AG04450 (cell line): ENCODE measurements around the gene EVA1A. TPM values are rescaled to one million over a fixed set of nuclear protein-coding genes. Genes with fewer than 3 reads are reported as not detected.

Experiments used
- CTCF ChIA-PET: fragments of 300-600, 350-600 bp; formaldehyde crosslinking; extraction: SDS; loops from one replicate; lab custom pipeline; 2022; ENCODE audit warnings: antibody characterized with exemption, inconsistent platforms; lab: Charles Lee
- POLR2A ChIA-PET: fragments of 350-600 bp; formaldehyde crosslinking; extraction: SDS; loops from one replicate; lab custom pipeline; 2021; ENCODE audit warnings: antibody characterized with exemption, inconsistent platforms; lab: Yijun Ruan, JAX
- DNase-seq: peaks from one replicate; pipeline ENCODE4 v3.0.0-alpha.2; 2011; ENCODE audit warnings: low read depth, low spot score
- H3K27ac ChIP-seq: one replicate; pipeline ENCODE4 v1.5.1; 2012; ENCODE audit warnings: low read depth, low read length, control low read depth
- H3K27me3 ChIP-seq: one replicate; pipeline ENCODE4 v1.6.0; 2012; ENCODE audit warnings: low read length; ENCODE audit not compliant: control insufficient read depth, insufficient read depth
- H3K4me3 ChIP-seq: 2 replicates; pipeline ENCODE4 v1.5.1; 2011; ENCODE audit warnings: mild to moderate bottlenecking, low read depth, low read length, control low read depth
- H3K9me3 ChIP-seq: 2 replicates; pipeline ENCODE4 v1.5.1; 2012; ENCODE audit warnings: low read length; ENCODE audit not compliant: control insufficient read depth, insufficient read depth
- CTCF ChIP-seq: IDR thresholded peaks from 2 replicates; pipeline ENCODE4 v1.5.1; 2011; ENCODE audit warnings: low read depth, low read length, control low read depth, inconsistent platforms
- polyA plus RNA-seq: library from polyadenylated mRNA; depleted of rRNA; stranded (reverse); fragments of >200 nt; gene quantifications from 2 replicates; pipeline ENCODE4 v1.2.3, GENCODE V29; 2011

The EVA1A gene
- polyA plus RNA-seq, 1 experiment: 22.8 TPM

DNA sequence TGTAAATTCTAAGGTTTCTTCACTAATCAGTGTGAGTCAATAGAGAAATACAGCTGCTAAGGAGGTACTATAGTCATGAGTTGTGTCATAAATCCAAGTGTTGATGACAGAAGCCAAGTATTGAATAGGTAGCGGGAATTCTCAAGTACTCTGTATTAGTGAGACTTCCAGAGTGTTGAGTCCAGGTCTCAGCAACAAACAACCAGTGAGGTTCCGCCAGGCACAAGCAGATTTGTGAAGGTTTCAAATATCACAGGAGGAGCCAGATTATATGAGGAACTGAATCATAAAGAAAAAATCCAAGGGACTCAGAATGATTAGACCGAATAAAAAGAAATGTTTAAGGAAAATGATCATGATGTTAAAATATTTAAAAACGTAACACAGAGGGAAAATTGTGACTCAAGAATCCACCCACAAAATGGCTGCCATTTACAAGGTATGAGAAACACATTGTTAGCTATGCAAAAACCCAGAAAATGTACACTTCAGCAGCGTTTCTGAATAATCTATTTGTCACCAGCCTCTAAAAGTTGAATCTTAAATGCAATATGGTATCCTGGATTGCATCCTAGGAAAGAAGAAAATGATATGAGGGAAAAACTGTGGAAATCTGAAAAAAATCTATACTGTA, 27.3 kb upstream of the EVA1A start:
- ChIA-PET CTCF (interaction anchor here (1.0 to 5.1 kb wide), 3 partner anchors 20 to 125 kb away, joined by 3 to 43 read pairs (median 4); no protein-coding TSS in a partner anchor), POLR2A (interaction anchor here (0.8 to 1.5 kb wide), 2 partner anchors 8 to 18 kb away, joined by 4 to 8 read pairs; no protein-coding TSS in a partner anchor)
- Histone ChIP-seq H3K27me3 (no peaks in the 10 kb centered on the region), H3K4me3 (peak overlapping the region; percentile 35), H3K9me3 (no peaks in the 10 kb centered on the region), H3K27ac (peak overlapping the region; percentile 54)
- DNase-seq: peak; percentile 69
- no peak for TF ChIP-seq CTCF

DNA sequence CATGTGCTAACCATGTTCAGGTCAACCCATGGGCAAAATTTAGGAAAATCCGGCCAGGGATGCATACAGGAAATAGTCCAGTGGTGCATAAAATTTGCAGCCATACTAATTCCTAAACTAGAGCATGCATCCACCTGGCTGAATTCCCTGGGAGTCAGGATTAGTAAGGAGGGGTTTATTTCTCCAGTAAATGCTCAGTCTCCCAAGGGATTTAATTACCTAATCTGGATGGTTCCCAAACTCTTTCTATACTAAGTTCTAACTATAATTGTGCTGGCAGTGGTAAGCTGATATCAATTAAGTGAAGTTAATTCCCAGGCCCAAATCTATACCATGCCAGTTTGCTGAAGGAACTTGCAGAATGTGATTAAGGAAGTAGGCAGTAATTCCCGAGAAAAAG, 26.2 kb upstream of the EVA1A start:
- Histone ChIP-seq H3K4me3 (no peak overlapping the region), H3K27me3 (no peaks in the 10 kb centered on the region), H3K27ac (no peak overlapping the region), H3K9me3 (no peaks in the 10 kb centered on the region)
- CTCF ChIA-PET: interaction anchor here (5.1 kb wide), 1 partner anchor 22 kb away, joined by 43 read pairs; no protein-coding TSS in a partner anchor
- no peak for DNase-seq
- POLR2A ChIA-PET: no interaction called here
- TF ChIP-seq CTCF: no peak

DNA sequence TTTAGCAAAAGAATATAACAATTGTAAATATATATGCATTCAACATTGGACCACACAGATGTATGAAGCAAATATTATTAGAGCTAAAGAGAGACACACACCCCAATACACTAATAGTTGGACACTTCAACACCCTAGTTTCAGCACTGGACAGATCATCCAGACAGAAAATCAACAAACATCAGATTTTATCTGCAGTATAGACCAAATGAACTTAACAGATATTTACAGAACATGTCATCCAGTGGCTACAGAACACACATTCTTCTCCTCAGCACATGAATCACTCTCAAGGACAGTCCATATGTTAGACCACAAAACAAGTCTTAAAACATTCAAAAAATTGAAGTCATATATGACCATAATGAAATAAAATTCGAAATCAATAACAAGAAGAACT, 22.1 kb upstream of the EVA1A start:
- TF ChIP-seq CTCF: no peak
- Histone ChIP-seq H3K4me3 (no peak overlapping the region), H3K27me3 (no peaks in the 10 kb centered on the region), H3K27ac (no peak overlapping the region), H3K9me3 (peaks cover 2% of the 10 kb centered on the region; the same call in 1 of the 2 replicates)
- CTCF ChIA-PET: no interaction called here
- no peak for DNase-seq
- POLR2A ChIA-PET: no interaction called here

DNA sequence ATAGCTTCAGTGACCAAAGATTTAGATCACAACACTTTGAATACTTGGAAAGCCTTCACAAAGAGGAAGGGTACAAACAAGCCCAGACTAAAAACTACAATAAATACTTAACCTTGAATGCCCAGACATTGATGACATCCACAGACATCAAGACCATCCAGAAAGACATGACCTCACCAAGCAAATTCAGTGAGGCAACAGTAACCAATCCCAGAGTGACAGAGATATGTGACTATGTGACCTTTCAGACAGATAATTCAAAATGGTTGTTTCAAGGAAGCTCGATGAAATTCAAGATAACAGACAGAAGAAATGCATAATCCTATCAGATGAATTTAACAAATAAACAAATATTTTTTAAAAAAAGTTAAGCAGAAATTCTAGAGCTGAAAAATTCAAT, 19.9 kb upstream of the EVA1A start:
- H3K4me3 ChIP-seq: no peak overlapping the region
- H3K27ac ChIP-seq: no peak overlapping the region
- DNase-seq: no peak
- no peak for TF ChIP-seq CTCF
- CTCF ChIA-PET: interaction anchor here (0.6 to 1.4 kb wide), 2 partner anchors 28 kb away, joined by 4 to 7 read pairs; no protein-coding TSS in a partner anchor
- H3K27me3 ChIP-seq: no peaks in the 10 kb centered on the region
- POLR2A ChIA-PET: no interaction called here
- H3K9me3 ChIP-seq: peaks cover 2% of the 10 kb centered on the region; the same call in 1 of the 2 replicates

DNA sequence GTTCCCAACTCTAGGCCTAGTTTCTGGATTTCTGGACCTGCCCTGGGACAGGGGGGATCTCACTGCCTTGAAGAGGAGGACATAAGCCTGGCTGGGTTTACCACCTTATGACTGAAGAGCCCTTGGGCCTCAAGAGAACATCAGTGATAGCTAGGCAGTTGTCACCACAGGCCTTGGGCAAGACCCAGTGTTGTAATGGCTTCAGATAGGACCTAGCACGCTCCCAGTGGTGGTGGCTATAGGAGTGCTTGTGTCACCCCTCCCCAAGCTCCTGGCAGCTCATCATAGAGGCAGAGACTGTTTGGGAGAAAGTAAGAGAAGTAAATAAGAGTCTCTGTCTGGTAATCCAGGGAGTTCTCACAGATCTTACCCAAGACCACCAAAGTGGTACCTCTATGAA, 19.4 kb upstream of the EVA1A start:
- Histone ChIP-seq H3K27ac (no peak overlapping the region), H3K9me3 (peaks cover 2% of the 10 kb centered on the region; the same call in 1 of the 2 replicates), H3K27me3 (no peaks in the 10 kb centered on the region), H3K4me3 (no peak overlapping the region)
- DNase-seq: no peak
- TF ChIP-seq CTCF: no peak
- POLR2A ChIA-PET: no interaction called here
- CTCF ChIA-PET: interaction anchor here (1.4 kb wide), 1 partner anchor 28 kb away, joined by 4 read pairs; no protein-coding TSS in a partner anchor
